Measurements from ENCODE around the gene TMEM178A.

Gene TMEM178A

GRCh38 chr2:39733070-39733674 lies 67.5 kb downstream of the TMEM178A start:
- H3K9ac ChIP-seq (ENCODE audit: low read depth, low read length), result no peak overlapping the region

GRCh38 chr2:39734445-39734844 lies 68.7 kb downstream of the TMEM178A start:
- Histone ChIP-seq H3K36me3 (ENCODE audit: insufficient read depth, low read length) (peaks cover 23% of the 10 kb centered on the region), H3K4me3 (ENCODE audit: low read length) (no peak overlapping the region), H3K4me2 (ENCODE audit: low read length) (no peak overlapping the region), H3K4me1 (ENCODE audit: control insufficient read depth, insufficient read depth, low read length) (peaks cover 34% of the 10 kb centered on the region), H3K27me3 (ENCODE audit: control insufficient read depth, insufficient read depth, low read length) (no peaks in the 10 kb centered on the region), H3K9ac (ENCODE audit: low read depth, low read length) (no peak overlapping the region), H3K9me3 (replicated peaks; ENCODE audit: low read length) (no peaks in the 10 kb centered on the region)

More at GRCh38 chr2:39733070-39733674, 67.5 kb downstream of the TMEM178A start:
- Histone ChIP-seq H3K9me3 (replicated peaks; ENCODE audit: low read length) (no peaks in the 10 kb centered on the region), H3K27me3 (ENCODE audit: control insufficient read depth, insufficient read depth, low read length) (no peaks in the 10 kb centered on the region), H3K4me2 (ENCODE audit: low read length) (no peak overlapping the region), H3K4me3 (ENCODE audit: low read length) (no peak overlapping the region), H3K4me1 (ENCODE audit: control insufficient read depth, insufficient read depth, low read length) (peaks cover 33% of the 10 kb centered on the region), H3K36me3 (ENCODE audit: insufficient read depth, low read length) (peaks cover 14% of the 10 kb centered on the region)

GRCh38 chr2:39735648-39736047 lies 69.9 kb downstream of the TMEM178A start:
- Histone ChIP-seq H3K4me2 (ENCODE audit: low read length) (no peak overlapping the region), H3K9me3 (replicated peaks; ENCODE audit: low read length) (no peaks in the 10 kb centered on the region), H3K4me1 (ENCODE audit: control insufficient read depth, insufficient read depth, low read length) (peaks cover 34% of the 10 kb centered on the region), H3K36me3 (ENCODE audit: insufficient read depth, low read length) (peaks cover 32% of the 10 kb centered on the region), H3K4me3 (ENCODE audit: low read length) (no peak overlapping the region), H3K27me3 (ENCODE audit: control insufficient read depth, insufficient read depth, low read length) (no peaks in the 10 kb centered on the region), H3K9ac (ENCODE audit: low read depth, low read length) (peak overlapping the region; percentile 41)

GRCh38 chr2:39736640-39737039 lies 70.9 kb downstream of the TMEM178A start:
- H3K36me3 ChIP-seq (ENCODE audit: insufficient read depth, low read length), result peaks cover 36% of the 10 kb centered on the region
- no peak overlapping the region for H3K4me2 ChIP-seq (ENCODE audit: low read length)
- no peaks in the 10 kb centered on the region for H3K27me3 ChIP-seq (ENCODE audit: control insufficient read depth, insufficient read depth, low read length)
- peak overlapping the region; percentile 41 for H3K9ac ChIP-seq (ENCODE audit: low read depth, low read length)
- no peak overlapping the region for H3K4me3 ChIP-seq (ENCODE audit: low read length)
- peaks cover 34% of the 10 kb centered on the region for H3K4me1 ChIP-seq (ENCODE audit: control insufficient read depth, insufficient read depth, low read length)
- H3K9me3 ChIP-seq (replicated peaks; ENCODE audit: low read length), result no peaks in the 10 kb centered on the region

- peak overlapping the region; percentile 48 for H3K4me2 ChIP-seq (ENCODE audit: low read length)
- H3K9me3 ChIP-seq (replicated peaks; ENCODE audit: low read length), result no peaks in the 10 kb centered on the region
- no peaks in the 10 kb centered on the region for H3K27me3 ChIP-seq (ENCODE audit: control insufficient read depth, insufficient read depth, low read length)
- H3K9ac ChIP-seq (ENCODE audit: low read depth, low read length), result peak overlapping the region; percentile 27
- peak overlapping the region; percentile 9 for H3K4me3 ChIP-seq (ENCODE audit: low read length)
- H3K4me1 ChIP-seq (ENCODE audit: control insufficient read depth, insufficient read depth, low read length), result peaks cover 35% of the 10 kb centered on the region
- peaks cover 41% of the 10 kb centered on the region for H3K36me3 ChIP-seq (ENCODE audit: insufficient read depth, low read length)
These were observed 71.9 kb downstream of the TMEM178A start for GRCh38 chr2:39737661-39738060.

GRCh38 chr2:39738936-39739335 lies 73.2 kb downstream of the TMEM178A start:
- H3K4me3 ChIP-seq (ENCODE audit: low read length), result no peak overlapping the region
- no peaks in the 10 kb centered on the region for H3K27me3 ChIP-seq (ENCODE audit: control insufficient read depth, insufficient read depth, low read length)
- peaks cover 51% of the 10 kb centered on the region for H3K36me3 ChIP-seq (ENCODE audit: insufficient read depth, low read length)
- no peaks in the 10 kb centered on the region for H3K9me3 ChIP-seq (replicated peaks; ENCODE audit: low read length)
- peaks cover 45% of the 10 kb centered on the region for H3K4me1 ChIP-seq (ENCODE audit: control insufficient read depth, insufficient read depth, low read length)
- no peak overlapping the region for H3K4me2 ChIP-seq (ENCODE audit: low read length)
- no peak overlapping the region for H3K9ac ChIP-seq (ENCODE audit: low read depth, low read length)

GRCh38 chr2:39739386-39739785 lies 73.7 kb downstream of the TMEM178A start:
- no peaks in the 10 kb centered on the region for H3K9me3 ChIP-seq (replicated peaks; ENCODE audit: low read length)
- no peak overlapping the region for H3K4me2 ChIP-seq (ENCODE audit: low read length)
- peaks cover 51% of the 10 kb centered on the region for H3K36me3 ChIP-seq (ENCODE audit: insufficient read depth, low read length)
- H3K4me1 ChIP-seq (ENCODE audit: control insufficient read depth, insufficient read depth, low read length), result peaks cover 48% of the 10 kb centered on the region
- no peak overlapping the region for H3K4me3 ChIP-seq (ENCODE audit: low read length)
- no peaks in the 10 kb centered on the region for H3K27me3 ChIP-seq (ENCODE audit: control insufficient read depth, insufficient read depth, low read length)
- H3K9ac ChIP-seq (ENCODE audit: low read depth, low read length), result no peak overlapping the region

GRCh38 chr2:39741871-39742270 lies 76.2 kb downstream of the TMEM178A start:
- peaks cover 57% of the 10 kb centered on the region for H3K36me3 ChIP-seq (ENCODE audit: insufficient read depth, low read length)
- no peaks in the 10 kb centered on the region for H3K9me3 ChIP-seq (replicated peaks; ENCODE audit: low read length)
- H3K4me2 ChIP-seq (ENCODE audit: low read length), result no peak overlapping the region
- H3K4me1 ChIP-seq (ENCODE audit: control insufficient read depth, insufficient read depth, low read length), result peaks cover 31% of the 10 kb centered on the region
- no peak overlapping the region for H3K9ac ChIP-seq (ENCODE audit: low read depth, low read length)
- no peaks in the 10 kb centered on the region for H3K27me3 ChIP-seq (ENCODE audit: control insufficient read depth, insufficient read depth, low read length)
- H3K4me3 ChIP-seq (ENCODE audit: low read length), result no peak overlapping the region

- Histone ChIP-seq H3K27me3 (ENCODE audit: control insufficient read depth, insufficient read depth, low read length) (no peaks in the 10 kb centered on the region), H3K4me2 (ENCODE audit: low read length) (no peak overlapping the region), H3K36me3 (ENCODE audit: insufficient read depth, low read length) (peaks cover 59% of the 10 kb centered on the region), H3K4me3 (ENCODE audit: low read length) (no peak overlapping the region), H3K9ac (ENCODE audit: low read depth, low read length) (no peak overlapping the region), H3K9me3 (replicated peaks; ENCODE audit: low read length) (no peaks in the 10 kb centered on the region), H3K4me1 (ENCODE audit: control insufficient read depth, insufficient read depth, low read length) (peaks cover 17% of the 10 kb centered on the region)
These were observed 77.6 kb downstream of the TMEM178A start for GRCh38 chr2:39743269-39743776.

- Histone ChIP-seq H3K4me3 (ENCODE audit: low read length) (no peak overlapping the region), H3K36me3 (ENCODE audit: insufficient read depth, low read length) (peaks cover 69% of the 10 kb centered on the region)
These were observed 89.7 kb downstream of the TMEM178A start for GRCh38 chr2:39755466-39755865.

GRCh38 chr2:39757156-39757555 lies 91.4 kb downstream of the TMEM178A start:
- H3K36me3 ChIP-seq (ENCODE audit: insufficient read depth, low read length), result peaks cover 70% of the 10 kb centered on the region
- H3K9me3 ChIP-seq (replicated peaks; ENCODE audit: low read length), result no peaks in the 10 kb centered on the region
- no peaks in the 10 kb centered on the region for H3K27me3 ChIP-seq (ENCODE audit: control insufficient read depth, insufficient read depth, low read length)
- no peak overlapping the region for H3K9ac ChIP-seq (ENCODE audit: low read depth, low read length)
- no peak overlapping the region for H3K4me2 ChIP-seq (ENCODE audit: low read length)
- peaks cover 23% of the 10 kb centered on the region for H3K4me1 ChIP-seq (ENCODE audit: control insufficient read depth, insufficient read depth, low read length)
- no peak overlapping the region for H3K4me3 ChIP-seq (ENCODE audit: low read length)

More at GRCh38 chr2:39755466-39755865, 89.7 kb downstream of the TMEM178A start:
- no peak overlapping the region for H3K4me2 ChIP-seq (ENCODE audit: low read length)
- no peak overlapping the region for H3K9ac ChIP-seq (ENCODE audit: low read depth, low read length)
- H3K9me3 ChIP-seq (replicated peaks; ENCODE audit: low read length), result no peaks in the 10 kb centered on the region
- H3K27me3 ChIP-seq (ENCODE audit: control insufficient read depth, insufficient read depth, low read length), result no peaks in the 10 kb centered on the region
- H3K4me1 ChIP-seq (ENCODE audit: control insufficient read depth, insufficient read depth, low read length), result peaks cover 29% of the 10 kb centered on the region

GRCh38 chr2:39762448-39762847 lies 96.7 kb downstream of the TMEM178A start:
- no peak overlapping the region for H3K4me2 ChIP-seq (ENCODE audit: low read length)
- H3K36me3 ChIP-seq (ENCODE audit: insufficient read depth, low read length), result peaks cover 60% of the 10 kb centered on the region
- H3K4me1 ChIP-seq (ENCODE audit: control insufficient read depth, insufficient read depth, low read length), result no peaks in the 10 kb centered on the region
- H3K9ac ChIP-seq (ENCODE audit: low read depth, low read length), result no peak overlapping the region
- H3K27me3 ChIP-seq (ENCODE audit: control insufficient read depth, insufficient read depth, low read length), result no peaks in the 10 kb centered on the region
- no peaks in the 10 kb centered on the region for H3K9me3 ChIP-seq (replicated peaks; ENCODE audit: low read length)
- H3K4me3 ChIP-seq (ENCODE audit: low read length), result no peak overlapping the region

Data from skeletal muscle satellite cell (primary cell).